AG10803 (cell line): ENCODE results near the gene RFWD3.
"Not testable (repeated sequence)": the region's sequence is repeated elsewhere in the genome, so short reads cannot be mapped to it uniquely, and the experiment has no call there.

Experiments used
- DNase-seq: peaks from one replicate; pipeline ENCODE4 v3.0.0; 2010; ENCODE audit warnings: low read depth
- H3K4me3 ChIP-seq: 2 replicates; pipeline ENCODE4 v1.5.1; 2011; ENCODE audit warnings: mild to moderate bottlenecking, low read length, control low read depth
- CTCF ChIP-seq: conservative IDR thresholded peaks from 2 replicates; pipeline ENCODE4 v1.5.1; 2011; ENCODE audit warnings: mild to moderate bottlenecking, low read length, control low read depth, inconsistent platforms

The RFWD3 gene

DNA sequence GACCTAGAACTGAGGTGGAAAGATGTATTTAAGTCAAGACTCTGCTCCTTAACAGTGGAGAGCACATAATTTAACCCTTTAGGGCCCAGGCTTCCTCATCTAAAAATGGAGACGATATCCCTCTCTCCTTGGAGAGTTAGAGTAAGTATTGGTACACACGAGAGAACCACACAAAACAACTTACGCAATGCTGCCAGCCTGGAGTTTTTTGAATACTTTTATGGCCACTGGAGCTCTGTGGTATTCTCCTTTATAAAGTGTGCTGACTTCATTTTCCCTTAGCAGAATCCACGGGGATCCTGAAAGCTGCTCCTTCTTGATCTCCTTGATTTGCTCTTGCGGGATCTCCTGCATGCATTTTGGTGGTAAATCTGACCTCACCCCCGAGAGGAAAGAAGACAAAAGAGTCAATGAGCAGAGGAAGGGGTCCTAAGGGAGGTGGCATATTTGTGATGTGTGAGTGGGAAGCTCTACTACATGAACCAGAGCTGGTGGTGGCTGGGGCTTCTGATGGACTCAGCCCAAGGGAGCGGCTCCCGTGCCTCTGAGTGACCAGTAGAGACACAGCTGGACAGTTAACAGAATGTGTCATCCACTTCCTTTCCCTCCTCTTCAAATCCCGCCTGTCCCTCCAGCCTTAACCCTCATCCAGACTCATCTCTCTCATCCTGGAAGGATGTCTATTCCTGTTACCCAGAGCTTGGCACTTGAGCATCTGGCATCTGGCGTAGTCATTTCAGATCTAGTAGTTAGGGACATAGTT lies 24.6 kb upstream of the RFWD3 start:
- H3K4me3 ChIP-seq = no peak overlapping the region
- TF ChIP-seq CTCF = no peak
- peak; percentile 73 for DNase-seq

GRCh38 chr16:74682556-74682955 lies 15.9 kb upstream of the RFWD3 start:
- TF ChIP-seq CTCF = no peak
- no peak overlapping the region for H3K4me3 ChIP-seq
- no peak for DNase-seq

DNA sequence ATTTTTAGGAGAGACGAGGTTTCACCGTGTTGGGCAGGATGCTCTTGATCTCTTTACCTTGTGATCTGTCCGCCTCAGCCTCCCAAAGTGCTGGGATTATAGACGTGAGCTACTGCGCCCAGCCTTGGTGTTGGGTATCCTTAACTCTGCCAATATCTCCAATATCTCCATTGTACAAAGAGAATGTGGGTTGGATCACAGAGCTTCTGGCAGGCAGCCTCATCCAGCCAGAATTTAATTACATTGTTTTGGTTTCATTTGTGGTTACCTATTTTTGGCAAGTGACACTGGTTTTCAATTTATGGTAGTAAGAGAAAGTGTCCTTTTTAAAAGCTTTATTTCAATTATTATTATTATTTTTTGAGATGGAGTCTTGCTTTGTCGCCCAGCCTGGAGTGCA lies 14.0 kb upstream of the RFWD3 start:
- no peak for DNase-seq
- TF ChIP-seq CTCF = no peak
- H3K4me3 ChIP-seq = no peak overlapping the region

DNA sequence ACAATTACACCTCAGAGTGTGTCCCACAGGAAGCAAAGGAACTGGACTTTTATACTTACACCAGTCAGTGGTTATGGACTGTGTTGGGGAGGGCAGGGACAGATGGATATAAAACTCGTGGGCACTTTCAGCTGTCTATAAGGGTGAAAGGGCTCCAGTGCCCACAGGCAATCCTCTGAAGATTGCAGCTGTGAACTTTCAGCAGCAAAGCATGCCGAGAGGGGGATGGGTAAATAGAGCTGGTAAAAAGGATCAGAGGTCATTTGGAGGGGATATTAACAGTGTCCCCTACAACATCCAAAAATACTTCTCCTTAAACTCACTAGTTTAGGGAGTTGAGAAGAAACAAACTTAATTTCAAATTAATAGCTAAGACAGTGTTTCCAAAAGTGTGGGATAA lies 13.3 kb upstream of the RFWD3 start:
- no peak overlapping the region for H3K4me3 ChIP-seq
- no peak for DNase-seq
- TF ChIP-seq CTCF = no peak

GRCh38 chr16:74677868-74678267 lies 11.2 kb upstream of the RFWD3 start:
- no peak overlapping the region for H3K4me3 ChIP-seq
- no peak for TF ChIP-seq CTCF
- no peak for DNase-seq

DNA sequence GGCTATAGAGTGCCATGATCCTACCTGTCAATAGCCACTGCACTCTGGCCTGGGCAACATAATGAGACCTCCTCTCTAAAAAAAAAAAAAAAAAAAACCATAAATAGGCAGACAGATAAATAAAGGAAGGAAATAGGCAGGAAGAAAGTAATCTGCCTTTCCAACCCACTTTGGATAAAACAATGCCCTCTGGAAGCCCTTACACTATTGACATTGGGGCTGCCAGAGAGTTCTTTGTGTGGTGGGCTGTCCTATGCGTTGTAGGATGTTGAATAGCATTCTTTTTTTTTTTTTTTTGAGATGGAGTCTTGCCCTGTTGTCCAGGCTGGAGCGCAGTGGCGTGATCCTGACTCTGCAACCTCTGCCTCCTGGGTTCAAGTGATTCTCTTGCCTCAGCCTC lies 7.2 kb upstream of the RFWD3 start:
- no peak for DNase-seq
- H3K4me3 ChIP-seq = no peak overlapping the region
- no peak for TF ChIP-seq CTCF

- H3K4me3 ChIP-seq, DNase-seq: not testable (repeated sequence)
Measured at GRCh38 chr16:74668877-74669276, 2.2 kb upstream of the RFWD3 start.

- H3K4me3 ChIP-seq = peak overlapping the region; percentile 71
- peak; percentile 13 for DNase-seq
- TF ChIP-seq CTCF = no peak
Measured at GRCh38 chr16:74667255-74667700, 601 bp upstream of the RFWD3 start.
